Measurements from ENCODE around the gene CDK5RAP2.

The CDK5RAP2 gene

GRCh38 chr9:120361551-120361950 is 218.4 kb downstream of the CDK5RAP2 start:
- no peaks in the 10 kb centered on the region for H3K9me2 ChIP-seq (replicated peaks; ENCODE audit: low read depth, low read length)
- H2AFZ ChIP-seq (ENCODE audit: low read length), result no peak overlapping the region
- no peaks in the 10 kb centered on the region for H3K27me3 ChIP-seq (ENCODE audit: insufficient read depth, low read length, poor library complexity, severe bottlenecking)
- H3K4me2 ChIP-seq (ENCODE audit: low read depth, low read length, poor library complexity, severe bottlenecking), result no peak overlapping the region
- no peak overlapping the region for H3K9ac ChIP-seq (ENCODE audit: low read depth, low read length, poor library complexity, severe bottlenecking)
- TF ChIP-seq CTCF (conservative IDR thresholded peaks at IDR 0.05; ENCODE audit: low read length) (no peak), EZH2phosphoT487 (IDR thresholded peaks at IDR 0.05; ENCODE audit: borderline replicate concordance) (no peak)
- H3K4me1 ChIP-seq (ENCODE audit: insufficient read depth, low read length, poor library complexity, severe bottlenecking), result no peaks in the 10 kb centered on the region
- H3K36me3 ChIP-seq (ENCODE audit: insufficient read depth, low read length), result no peaks in the 10 kb centered on the region
- H3K79me2 ChIP-seq (ENCODE audit: insufficient read depth, low read length), result no peaks in the 10 kb centered on the region
- no peaks in the 10 kb centered on the region for H3F3A ChIP-seq (ENCODE audit: low read depth)
- no peaks in the 10 kb centered on the region for H4K20me1 ChIP-seq (ENCODE audit: insufficient read depth, low read length, poor library complexity, severe bottlenecking)
- no peak overlapping the region for H3K4me3 ChIP-seq (ENCODE audit: low read length, poor library complexity, severe bottlenecking)
- no peaks in the 10 kb centered on the region for H3K9me3 ChIP-seq (ENCODE audit: insufficient read depth, low read depth, low read length)

GRCh38 chr9:120360510-120360909 is 219.5 kb downstream of the CDK5RAP2 start:
- TF ChIP-seq CTCF (conservative IDR thresholded peaks at IDR 0.05; ENCODE audit: low read length) (no peak), EZH2phosphoT487 (IDR thresholded peaks at IDR 0.05; ENCODE audit: borderline replicate concordance) (no peak)
- Histone ChIP-seq H3K4me1 (ENCODE audit: insufficient read depth, low read length, poor library complexity, severe bottlenecking) (no peaks in the 10 kb centered on the region), H3K36me3 (ENCODE audit: insufficient read depth, low read length) (no peaks in the 10 kb centered on the region), H2AFZ (ENCODE audit: low read length) (no peak overlapping the region), H3K79me2 (ENCODE audit: insufficient read depth, low read length) (no peaks in the 10 kb centered on the region), H4K20me1 (ENCODE audit: insufficient read depth, low read length, poor library complexity, severe bottlenecking) (no peaks in the 10 kb centered on the region), H3K27me3 (ENCODE audit: insufficient read depth, low read length, poor library complexity, severe bottlenecking) (no peaks in the 10 kb centered on the region), H3K9me3 (ENCODE audit: insufficient read depth, low read depth, low read length) (no peaks in the 10 kb centered on the region), H3K4me2 (ENCODE audit: low read depth, low read length, poor library complexity, severe bottlenecking) (no peak overlapping the region), H3K9ac (ENCODE audit: low read depth, low read length, poor library complexity, severe bottlenecking) (no peak overlapping the region), H3K4me3 (ENCODE audit: low read length, poor library complexity, severe bottlenecking) (no peak overlapping the region), H3F3A (ENCODE audit: low read depth) (no peaks in the 10 kb centered on the region), H3K9me2 (replicated peaks; ENCODE audit: low read depth, low read length) (no peaks in the 10 kb centered on the region)

- TF ChIP-seq CTCF (conservative IDR thresholded peaks at IDR 0.05; ENCODE audit: low read length) (no peak), EZH2phosphoT487 (IDR thresholded peaks at IDR 0.05; ENCODE audit: borderline replicate concordance) (no peak)
- Histone ChIP-seq H3K27me3 (ENCODE audit: insufficient read depth, low read length, poor library complexity, severe bottlenecking) (no peaks in the 10 kb centered on the region), H3K9ac (ENCODE audit: low read depth, low read length, poor library complexity, severe bottlenecking) (no peak overlapping the region), H3K9me2 (replicated peaks; ENCODE audit: low read depth, low read length) (no peaks in the 10 kb centered on the region), H3K36me3 (ENCODE audit: insufficient read depth, low read length) (no peaks in the 10 kb centered on the region), H4K20me1 (ENCODE audit: insufficient read depth, low read length, poor library complexity, severe bottlenecking) (no peaks in the 10 kb centered on the region), H3K79me2 (ENCODE audit: insufficient read depth, low read length) (no peaks in the 10 kb centered on the region), H3F3A (ENCODE audit: low read depth) (no peaks in the 10 kb centered on the region), H3K4me2 (ENCODE audit: low read depth, low read length, poor library complexity, severe bottlenecking) (no peak overlapping the region), H3K4me1 (ENCODE audit: insufficient read depth, low read length, poor library complexity, severe bottlenecking) (no peaks in the 10 kb centered on the region), H3K4me3 (ENCODE audit: low read length, poor library complexity, severe bottlenecking) (no peak overlapping the region), H3K9me3 (ENCODE audit: insufficient read depth, low read depth, low read length) (no peaks in the 10 kb centered on the region), H2AFZ (ENCODE audit: low read length) (no peak overlapping the region)
These were observed 219.9 kb downstream of the CDK5RAP2 start for GRCh38 chr9:120360046-120360445.
